Activated T-cell treated with anti-CD3 and anti-CD28 coated beads for 24 hours (primary cell): ENCODE results near the gene MORN1.

Experiments used
- DNase-seq: peaks from one replicate; pipeline ENCODE4 v3.0.0-alpha.2; 2020; ENCODE audit warnings: low read depth

The MORN1 gene

DNA sequence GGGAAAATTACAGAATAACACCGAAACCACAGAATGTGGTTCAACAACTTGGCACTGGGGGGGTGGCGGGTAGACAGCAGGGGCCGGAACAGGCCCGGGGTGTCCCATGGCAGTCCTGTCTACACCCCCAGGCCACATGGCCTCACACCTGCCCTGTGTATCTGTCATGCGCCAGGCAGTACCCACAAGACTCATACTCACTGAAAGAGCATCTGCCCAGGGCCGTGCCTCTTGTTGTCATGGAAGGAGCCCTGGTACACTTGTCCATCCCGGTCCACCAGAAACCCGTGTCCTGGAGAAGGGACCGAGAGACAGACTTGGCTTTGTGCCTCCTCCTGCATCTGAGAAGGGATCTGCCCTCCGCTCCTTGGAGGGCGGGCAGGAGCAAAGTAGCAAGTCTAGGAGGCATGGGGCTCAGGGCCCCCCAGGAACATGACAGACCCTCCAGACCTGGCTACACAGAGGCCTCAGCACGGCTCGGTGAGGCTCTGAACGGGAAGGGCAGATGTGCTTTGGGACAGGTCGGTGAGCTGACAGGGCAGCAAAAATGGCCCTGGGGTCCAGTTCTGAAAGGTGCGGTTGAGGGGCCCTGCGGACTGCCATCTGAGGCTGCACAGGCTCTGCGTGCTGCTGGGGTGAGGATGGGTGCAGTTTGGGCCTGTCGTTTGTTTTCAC, 5.6 kb downstream of the MORN1 start:
- DNase-seq, result no peak

DNA sequence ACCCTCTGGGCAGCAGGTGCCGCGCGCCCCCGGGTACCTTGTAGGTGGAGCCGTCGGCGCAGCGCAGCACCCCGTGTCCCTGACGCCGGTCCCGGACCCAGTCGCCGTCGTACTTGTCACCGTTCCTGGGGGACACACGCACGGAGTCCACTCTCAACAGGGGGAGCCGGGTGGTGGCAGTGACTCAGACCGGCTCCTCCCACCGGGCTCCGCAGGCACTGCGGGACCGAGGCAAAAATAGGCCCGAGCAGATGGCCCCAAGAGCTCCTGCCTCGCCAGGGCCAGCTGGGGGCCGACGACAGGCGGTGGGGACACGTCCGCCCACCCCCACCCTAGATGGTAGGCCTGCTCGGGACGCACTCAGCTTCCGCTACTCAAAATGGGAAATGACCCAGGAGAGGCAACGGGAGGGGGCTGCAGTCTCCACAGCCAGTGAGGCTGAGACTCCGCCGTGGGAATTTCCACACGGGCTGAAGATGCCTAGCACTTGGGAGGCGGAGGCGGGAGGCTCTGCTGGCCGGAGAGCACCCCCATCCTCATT, 6.3 kb downstream of the MORN1 start:
- DNase-seq, result no peak

DNA sequence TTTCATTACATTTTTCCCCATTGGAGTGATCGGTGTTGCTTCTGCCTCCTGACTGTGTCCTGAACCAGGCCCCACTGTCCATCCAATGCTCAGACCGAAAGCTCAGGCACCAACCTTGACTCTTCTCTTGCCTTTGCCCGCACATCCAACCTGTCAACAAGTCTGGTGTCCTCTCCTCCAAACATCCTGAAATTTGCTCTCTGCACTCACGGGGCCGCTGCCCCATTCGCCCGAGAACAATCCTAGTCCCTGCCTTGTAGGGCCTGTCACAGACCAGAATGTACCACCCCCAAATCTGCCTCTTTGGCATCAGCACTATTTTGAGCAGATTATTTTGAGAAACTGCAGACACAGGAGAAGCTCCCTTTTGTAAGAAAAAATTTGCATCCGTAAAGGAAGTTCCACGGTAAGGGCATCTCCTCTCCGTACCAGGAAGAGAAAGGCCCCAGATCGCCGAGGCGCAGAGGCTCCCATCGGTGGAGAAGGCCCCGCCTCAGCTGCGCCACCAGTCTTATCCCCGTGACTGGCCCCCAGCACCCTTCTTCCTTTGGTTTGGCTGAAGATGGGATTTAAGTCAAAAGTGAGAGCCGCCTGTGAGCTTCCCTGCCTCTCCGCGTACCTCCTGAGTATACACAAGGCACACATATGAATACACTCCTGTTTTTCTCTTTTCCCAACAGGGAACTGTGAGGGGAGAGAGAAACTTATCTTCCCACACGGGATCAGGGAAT, 7.1 kb downstream of the MORN1 start:
- DNase-seq, result no peak

DNA sequence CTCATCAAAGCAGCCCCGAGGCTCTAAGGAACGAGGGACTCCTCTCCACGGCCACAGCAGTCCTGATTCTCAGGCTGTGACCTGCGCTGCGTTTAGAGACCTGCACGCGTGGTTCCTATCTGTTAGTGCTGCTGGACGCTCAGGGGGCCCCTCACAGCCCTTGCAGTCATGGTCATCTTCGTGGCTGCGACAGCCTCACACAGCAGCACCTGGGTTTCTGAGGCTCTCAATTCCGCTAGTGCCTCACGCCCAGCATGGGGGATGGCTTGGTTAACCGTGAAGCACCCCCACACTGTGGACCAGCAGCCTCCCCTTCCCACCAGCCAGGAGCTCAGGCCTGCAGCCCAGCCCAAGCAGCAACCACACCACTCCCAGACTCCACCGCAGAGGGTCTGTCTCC, 7.8 kb downstream of the MORN1 start:
- no peak for DNase-seq

DNA sequence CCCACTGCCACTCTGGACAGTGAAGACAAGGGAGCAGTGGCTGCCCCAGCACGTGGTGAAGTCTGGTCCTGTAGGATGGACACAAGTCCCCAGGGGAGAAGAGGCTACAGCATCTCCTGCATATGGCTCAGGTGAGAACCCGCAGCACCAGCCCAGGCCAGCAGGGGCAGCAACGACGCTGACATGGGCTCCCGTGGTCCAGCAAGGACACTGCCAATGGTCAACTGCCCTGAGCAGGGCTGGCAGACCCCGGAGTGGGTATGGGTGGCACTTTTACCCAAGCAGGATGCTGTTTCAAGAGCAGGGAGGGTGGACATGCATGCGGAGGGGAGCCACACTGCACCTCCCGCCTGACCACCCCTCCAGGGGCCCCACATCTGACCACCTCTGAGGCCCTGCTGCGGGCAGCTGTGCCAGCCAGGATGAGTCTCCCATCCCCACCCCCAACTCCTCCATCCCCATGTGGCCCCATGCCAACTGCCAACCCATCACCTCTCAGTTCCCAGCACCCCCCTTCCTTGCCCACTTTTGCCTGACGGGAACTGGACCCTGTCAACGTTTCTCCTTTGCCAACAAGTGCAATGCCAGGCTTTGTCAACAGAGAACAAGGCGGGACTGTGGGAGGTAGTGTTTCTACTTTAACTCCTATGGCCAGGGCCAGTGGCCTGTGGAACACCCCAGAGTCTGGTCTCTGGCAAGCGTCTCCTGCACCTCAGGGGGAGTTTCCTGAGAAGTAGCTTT, 8.6 kb downstream of the MORN1 start:
- DNase-seq, result no peak

DNA sequence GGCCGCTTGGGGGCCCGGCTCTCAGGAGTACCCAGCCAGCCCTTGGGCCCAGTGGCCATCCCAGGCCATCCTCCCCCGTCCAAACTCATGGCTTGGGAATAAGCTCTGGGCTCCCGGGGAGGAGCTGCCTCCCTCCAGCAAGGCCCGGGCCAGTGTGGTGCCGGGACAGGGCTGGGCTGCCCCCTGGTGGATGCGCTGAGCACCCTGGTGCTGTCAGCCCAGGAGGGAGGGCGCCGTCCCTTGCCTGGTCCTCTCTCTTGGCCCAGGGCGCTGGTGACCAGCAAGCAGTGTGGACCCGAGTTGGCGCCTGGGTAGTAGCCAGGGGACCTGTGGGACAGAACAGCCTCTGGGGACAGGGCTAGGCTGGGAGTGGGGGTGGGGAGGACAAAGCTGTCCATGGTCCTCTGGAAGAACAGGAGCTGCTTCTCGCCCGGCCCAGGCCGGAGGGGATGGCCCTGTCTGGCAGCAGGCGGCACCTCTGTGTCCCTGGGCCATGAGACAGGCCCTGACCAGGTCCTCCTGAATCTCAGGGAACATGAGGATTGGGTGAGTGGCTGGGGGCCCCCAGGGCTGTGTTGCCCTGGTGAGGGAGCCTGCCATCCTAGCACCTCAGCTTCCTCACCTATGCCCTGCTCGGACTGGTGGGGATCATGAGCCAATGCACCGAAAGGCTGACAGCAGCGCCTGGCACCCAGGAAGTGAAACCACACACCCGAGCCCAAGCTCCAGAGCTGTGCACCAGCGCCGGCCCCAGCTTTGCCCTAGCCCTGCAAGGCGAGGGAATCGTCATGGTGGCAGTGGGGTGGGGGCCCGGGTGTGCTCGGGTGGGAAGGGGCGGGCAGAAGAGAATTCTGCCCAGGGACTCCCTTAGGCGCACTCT, 9.4 kb downstream of the MORN1 start:
- DNase-seq, result peak; percentile 60

DNA sequence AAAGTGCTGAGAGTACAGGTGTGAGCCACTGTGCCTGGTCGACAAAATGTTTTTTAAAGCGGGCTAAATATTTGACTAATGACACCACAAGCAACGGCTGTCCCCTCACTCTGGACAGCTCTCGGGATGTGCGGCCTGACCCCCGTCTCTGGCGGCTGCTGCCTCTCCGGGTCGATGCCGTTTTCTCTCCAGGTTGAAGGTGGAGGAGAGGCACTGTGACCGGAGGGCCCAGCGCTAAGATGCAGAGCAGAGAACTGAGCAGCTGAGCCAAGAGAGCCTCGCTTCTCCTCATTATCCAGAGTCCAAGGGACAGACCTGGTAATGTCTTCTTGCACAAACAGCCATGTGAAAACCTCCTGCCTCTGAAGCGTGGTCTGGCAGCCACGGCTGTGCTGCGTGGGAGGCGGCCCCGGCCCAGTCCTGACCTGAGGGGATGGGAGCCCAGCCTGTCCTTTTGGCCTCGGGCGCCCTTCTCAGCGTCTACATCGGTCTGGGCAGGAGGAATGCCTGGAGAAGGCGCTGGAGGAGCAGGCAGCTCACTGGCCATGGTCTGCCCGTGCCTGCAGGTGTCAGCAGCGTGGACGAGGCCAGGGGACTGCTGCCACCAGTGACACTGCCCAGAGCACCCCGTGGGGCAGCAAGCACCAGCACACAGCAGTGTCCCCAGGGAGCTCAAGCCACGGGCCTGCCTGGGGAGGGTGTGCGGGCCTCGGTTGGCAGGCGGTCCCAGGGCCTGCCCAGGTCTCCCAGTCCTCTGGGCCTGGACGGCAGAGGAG, 10.3 kb downstream of the MORN1 start:
- DNase-seq, result no peak

DNA sequence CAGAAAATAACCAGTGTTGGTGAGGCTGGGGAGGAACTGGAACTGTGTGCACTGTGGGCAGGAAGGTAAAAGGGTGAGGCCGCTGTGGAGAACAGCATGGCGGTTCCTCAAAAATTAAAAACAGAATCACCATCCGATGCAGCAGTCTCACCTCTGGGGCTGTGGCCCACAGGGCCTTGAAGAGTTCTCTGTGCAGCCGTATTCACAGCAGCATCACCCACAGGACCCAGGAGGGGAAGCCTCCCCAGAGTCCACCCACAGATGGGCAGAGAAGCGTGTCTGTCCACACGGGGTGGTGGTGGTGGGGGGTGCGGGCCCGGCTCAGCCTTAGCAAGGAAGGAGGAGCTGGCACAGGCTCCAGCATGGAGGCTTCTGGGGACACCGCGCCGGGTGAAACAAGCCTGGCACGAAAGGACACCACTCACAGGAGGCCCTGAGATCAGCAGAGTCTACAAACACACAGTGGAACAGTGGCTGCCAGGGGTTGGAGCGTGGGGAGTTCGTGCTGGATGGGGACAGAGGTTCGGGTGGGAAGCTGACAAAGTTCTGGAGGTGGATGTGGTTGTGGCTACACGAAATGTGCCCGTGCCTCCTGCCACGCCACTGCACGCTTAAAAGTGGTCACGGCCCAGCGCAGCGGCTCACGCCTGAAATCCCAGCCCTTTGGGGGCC, 11.5 kb downstream of the MORN1 start:
- DNase-seq, result no peak

DNA sequence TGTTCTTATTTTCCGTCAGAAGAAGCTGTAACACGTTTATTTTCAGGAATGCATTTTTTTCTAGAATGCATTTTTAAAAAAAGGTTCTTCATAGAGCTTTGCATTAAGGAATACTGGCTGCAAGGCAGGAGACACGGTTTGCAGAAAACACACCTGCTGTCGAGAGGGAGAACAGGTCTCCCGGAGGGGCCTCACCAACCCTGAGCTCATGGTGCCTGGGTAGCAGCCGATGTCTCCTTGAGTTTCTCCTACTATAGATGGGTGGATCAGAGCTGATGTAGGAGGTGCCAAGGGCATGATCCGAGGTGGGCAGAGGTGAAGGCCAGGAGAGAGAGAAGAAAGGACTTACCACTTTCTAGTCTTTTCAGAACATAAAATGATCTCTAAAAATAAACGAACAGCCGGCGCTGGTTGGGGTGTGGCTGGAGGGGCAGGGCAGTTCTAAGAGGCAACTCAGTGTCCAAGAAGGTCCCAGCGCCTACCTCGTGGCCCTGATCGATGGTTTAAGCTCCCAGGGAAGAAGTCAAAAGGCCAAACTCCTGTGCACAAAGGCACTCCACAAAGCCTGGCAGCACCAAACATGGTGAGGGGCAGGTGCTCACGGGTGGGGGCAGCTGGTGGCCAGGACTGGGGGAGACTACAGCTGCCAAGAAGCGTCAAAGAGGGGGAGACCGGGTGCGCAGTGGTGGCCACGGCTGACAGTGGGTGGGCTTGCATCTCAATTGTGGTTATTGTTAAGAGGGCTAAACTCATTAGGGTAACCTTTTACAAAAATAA, 12.2 kb downstream of the MORN1 start:
- DNase-seq, result no peak

DNA sequence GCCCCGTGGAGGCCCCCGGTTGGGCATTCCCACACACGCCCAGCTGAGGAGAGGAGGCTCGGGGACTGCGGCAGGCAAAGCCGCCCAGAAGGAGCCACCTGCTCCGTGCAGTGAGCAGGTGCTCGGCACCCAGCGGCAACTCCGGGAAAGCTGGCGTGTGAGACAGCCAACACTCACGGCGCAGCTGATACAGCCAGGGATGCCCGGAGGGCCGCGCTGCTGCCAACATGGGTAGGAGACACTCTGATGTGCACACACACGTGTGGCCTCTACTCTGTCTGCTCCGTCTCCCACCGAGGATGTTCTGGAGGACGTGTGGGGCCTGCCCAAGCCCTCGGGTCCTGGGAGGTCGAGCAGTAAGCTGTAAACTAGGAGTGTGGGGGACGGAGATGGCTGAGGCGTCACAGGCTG, 12.9 kb downstream of the MORN1 start:
- no peak for DNase-seq

DNA sequence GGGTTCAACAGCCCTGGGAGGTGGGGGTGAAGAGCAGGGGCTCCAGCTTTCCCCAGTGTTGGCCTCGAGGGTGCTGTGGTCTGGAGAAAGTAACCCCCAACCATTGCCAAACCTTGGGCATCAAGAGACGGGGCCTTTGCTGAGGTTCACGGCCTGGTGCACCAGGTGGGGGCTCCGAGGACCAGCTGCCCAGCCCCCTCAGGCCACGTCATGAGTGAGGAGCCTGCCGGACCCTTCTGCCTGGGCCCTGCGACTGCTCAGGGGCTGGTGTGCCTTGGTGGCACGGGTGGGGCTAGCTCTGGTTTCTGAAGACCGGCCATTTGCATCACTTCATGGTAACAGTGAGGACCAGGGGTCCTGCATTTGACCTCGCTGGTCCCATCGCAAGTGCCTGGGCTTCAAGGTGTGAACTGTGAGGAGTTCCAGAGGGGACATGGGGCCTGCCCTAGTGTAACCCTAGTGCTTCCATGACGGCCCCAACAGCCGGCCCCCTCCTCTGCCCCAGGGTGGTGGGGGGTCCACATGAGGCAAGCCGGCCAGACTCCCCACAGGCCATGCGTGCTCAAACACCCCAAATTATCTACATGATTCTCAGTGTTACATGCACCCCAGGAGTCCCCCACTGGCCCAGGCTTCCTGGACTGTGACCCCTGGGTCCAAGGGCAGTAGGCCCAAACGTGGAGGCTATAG, 13.5 kb downstream of the MORN1 start:
- DNase-seq, result no peak

DNA sequence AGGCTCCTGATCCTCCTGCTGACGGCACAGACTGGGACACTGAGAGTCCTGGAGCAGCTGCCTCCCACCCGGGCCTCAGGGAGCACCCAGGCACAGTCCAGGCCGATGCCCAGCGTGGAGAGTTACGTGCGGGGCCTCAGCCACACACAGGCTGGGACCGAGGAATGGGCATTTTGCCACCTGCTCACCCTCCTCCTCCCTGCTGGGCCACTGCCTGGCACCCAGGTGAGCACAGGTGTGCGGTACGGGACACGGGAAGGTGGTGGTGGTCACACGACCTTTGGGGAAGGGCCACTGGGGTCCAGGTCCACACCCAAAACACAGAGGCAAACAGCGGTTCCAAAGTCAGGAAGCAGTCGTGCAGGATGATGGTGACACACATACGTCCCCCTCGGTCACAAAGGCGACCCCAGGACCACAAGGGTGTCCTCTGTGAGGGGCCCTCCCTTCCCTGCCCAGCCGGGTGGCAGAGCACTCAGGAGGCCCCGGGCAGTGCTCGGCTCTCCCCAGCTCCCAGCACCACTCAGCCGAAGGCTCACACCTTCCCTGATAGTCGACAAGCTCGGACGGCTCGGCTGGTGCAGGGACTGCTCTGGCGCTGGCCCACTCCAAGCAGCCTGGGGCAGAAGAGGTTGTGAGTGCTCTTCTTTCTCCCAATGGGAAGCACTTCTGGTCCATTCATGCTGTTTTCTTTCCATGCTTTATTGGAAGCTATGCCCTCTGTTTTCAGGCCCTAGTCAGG, 14.3 kb downstream of the MORN1 start:
- DNase-seq, result no peak

DNA sequence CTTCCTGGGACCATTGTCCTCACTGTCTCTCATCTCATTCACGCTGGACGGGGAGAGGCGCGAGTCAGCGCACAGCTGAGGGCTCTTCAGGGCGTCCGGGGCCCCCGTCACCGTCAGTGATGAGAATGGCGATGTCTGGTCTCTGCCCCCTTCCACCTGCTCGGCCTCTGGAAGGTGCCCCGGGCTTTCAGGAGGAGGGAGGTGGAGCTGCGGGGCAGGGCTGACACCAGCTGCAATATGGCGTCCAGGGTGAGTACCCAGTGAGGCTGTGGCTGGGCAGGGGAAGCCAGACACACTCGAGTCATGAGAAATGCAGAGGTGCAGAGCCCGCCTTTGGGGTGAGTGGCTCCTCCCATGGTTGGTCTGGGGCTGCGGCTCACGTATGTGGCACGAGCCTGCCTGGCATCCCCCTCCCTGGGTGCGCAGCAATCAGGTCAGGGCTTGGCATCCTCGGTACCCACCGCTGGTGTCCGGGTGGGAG, 15.1 kb downstream of the MORN1 start:
- DNase-seq, result no peak

DNA sequence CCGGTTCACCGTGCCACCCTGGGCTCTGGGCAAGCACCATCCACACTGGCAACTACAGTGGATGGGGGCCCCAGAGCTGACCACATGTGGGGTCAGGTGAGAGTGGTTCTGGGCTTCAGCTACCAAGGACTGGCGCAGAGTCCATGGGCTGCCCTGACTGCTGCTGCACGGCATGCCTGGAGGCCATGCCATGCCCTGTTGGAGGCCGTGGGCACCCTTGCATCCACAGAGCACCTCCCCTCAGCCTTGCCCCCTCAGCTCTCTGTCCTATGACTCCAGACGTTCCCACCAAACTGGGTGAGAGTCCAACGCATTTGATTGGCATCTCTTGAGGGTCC, 15.5 kb downstream of the MORN1 start:
- no peak for DNase-seq

DNA sequence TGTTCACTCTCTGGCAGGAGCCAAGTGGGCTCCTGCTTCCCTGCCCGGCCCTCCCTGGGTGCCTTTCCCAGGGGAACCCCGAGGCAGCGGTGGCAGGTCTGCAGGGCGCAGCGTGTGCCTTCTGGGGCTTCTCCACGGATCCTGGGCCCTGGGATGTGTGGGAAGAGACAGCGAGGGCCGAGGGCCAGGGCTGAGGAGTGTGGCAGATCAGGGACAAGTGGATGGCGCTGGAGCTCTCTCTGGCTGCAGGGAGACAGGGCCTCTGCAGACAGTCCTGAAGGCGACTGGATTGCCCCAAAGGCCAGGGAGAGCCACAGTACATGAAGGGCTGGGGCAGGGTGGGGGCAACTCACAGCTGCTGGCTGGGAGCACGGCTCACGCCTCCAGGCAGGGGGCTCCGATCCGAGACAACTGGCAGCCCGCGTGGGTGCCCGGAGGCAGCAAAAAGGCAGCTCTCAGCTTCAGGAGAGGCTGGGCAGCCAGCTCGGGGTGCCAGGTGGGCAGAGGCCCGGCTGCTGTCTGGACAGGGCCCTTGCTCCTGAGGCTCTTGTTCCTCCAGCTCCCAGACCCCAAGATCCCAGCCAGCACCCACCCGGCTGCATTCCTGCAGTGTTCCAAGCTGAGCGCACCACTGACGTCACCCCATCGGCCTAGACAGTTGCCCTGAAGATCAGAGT, 16.0 kb downstream of the MORN1 start:
- no peak for DNase-seq

DNA sequence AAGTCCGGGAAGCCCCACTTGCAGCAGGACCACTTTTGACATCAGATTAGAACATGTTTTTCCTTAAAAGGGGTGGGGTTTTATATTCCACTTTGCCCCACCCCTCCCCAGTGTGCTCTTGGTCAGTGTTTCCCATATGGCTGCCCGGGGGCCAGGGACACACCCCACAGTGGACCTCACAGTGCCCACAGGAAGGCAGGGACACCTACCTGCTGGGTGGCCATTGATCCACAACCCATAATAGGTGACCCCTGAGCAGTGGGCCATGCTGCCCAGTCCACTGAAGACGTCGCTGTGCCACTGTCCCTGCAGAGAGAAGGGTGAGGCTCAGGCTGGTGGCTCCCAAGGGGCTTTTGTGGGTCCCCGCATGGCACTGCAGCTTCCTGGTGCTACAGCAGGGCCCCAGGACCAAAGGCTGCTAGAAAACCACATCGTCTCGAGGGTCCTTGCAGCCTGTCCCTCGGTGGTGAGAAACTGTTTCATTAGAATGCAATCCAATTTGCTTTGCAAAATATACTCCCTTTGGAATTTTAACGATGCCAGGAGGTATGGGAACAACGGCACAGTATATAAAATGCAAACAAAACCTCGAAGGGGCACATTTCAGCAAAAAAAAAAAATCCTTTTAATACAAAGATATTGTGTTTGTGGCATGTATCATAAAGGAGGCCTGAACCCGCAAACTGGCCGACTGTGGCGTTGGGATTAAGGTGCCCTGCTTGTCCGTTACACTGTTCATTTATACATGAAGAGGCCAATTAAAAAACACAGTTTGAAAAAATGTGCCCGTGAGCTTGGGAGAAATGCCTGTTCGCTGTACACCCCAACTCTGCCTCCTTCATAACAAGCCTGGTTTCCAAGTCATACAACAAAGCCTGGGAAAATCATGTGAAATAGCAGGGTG, 16.9 kb downstream of the MORN1 start:
- DNase-seq, result no peak
